Heart left ventricle (tissue), 16 donors: Measurements from ENCODE around the gene WDTC1. TPM values are rescaled to one million over a fixed set of nuclear protein-coding genes. Genes with fewer than 3 reads are reported as not detected.

Source experiments
- ATAC-seq, 4 donors: fragments of 200-7000 bp; cut with Tn5 transposase; one replicate each; pipeline ENCODE4 v1.9.1; 2020 to 2022; ENCODE audit warnings: moderate library complexity in 4 of 4, mild to moderate bottlenecking in 3 of 4, moderate number of reproducible peaks in 1 of 4
- DNase-seq, 5 donors: peaks; one replicate each; pipeline ENCODE4 v3.0.0-alpha.2; 2020
- H3K27ac ChIP-seq, 12 donors: fragments of 200-600 bp; sonication (generic) in 4 of 12; one replicate each; pipeline versions ENCODE4 v1.5.0 to v1.8.0; 2016 to 2022; ENCODE audit warnings: mild to moderate bottlenecking in 2 of 12
- H3K27me3 ChIP-seq, 9 donors: fragments of 200-600 bp; sonication (generic) in 2 of 9; one replicate each; pipeline versions ENCODE4 v1.5.1 to v1.8.0; 2016 to 2022; ENCODE audit warnings: mild to moderate bottlenecking in 3 of 9
- H3K36me3 ChIP-seq, 9 donors: fragments of 200-600 bp; sonication (generic) in 2 of 9; one replicate each; pipeline versions ENCODE4 v1.5.0 to v1.8.0; 2018 to 2022; ENCODE audit warnings: mild to moderate bottlenecking in 2 of 9
- H3K4me1 ChIP-seq, 12 donors: fragments of 200-600 bp; sonication (generic) in 4 of 12; one replicate each; pipeline versions ENCODE4 v1.5.0 to v1.8.0; 2016 to 2022; ENCODE audit warnings: mild to moderate bottlenecking in 3 of 12
- H3K4me3 ChIP-seq, 12 donors: fragments of 200-600 bp; sonication (generic) in 4 of 12; one replicate each; pipeline versions ENCODE4 v1.5.0 to v1.8.0; 2017 to 2022; ENCODE audit warnings: mild to moderate bottlenecking in 9 of 12, moderate library complexity in 4 of 12
- H3K9me3 ChIP-seq, 12 donors: fragments of 200-600 bp; sonication (generic) in 4 of 12; one replicate each; pipeline versions ENCODE4 v1.5.0 to v1.8.0; 2016 to 2022; ENCODE audit warnings: mild to moderate bottlenecking in 1 of 12
- POLR2A ChIP-seq, 2 donors: fragments of 450-650 bp; IDR thresholded peaks; one replicate each; pipeline ENCODE4 v1.6.1; 2017; ENCODE audit warnings: antibody characterized with exemption in 2 of 2, mild to moderate bottlenecking in 2 of 2, moderate library complexity in 2 of 2
- WGBS, 4 donors: extraction: QIAGEN DNeasy Blood & Tissue Kit in 2 of 4; methylation state at CpG; one replicate each; pipeline versions ENCODE4 v1.1.5 to v1.1.7; 2013 to 2018; 5-methylcytosine and 5-hydroxymethylcytosine counted together
- intact Hi-C, 10 donors: fragments of 100-400 bp; cut with DNase I; formaldehyde crosslinking; loops; one replicate each; pipeline versions ENCODE4 v1.11.1 to v1.14.2; 2022
- polyA plus RNA-seq, 2 donors: library from polyadenylated mRNA; stranded (reverse); fragments of 200-250 nt; gene quantifications; one replicate each; pipeline ENCODE4 v1.2.3, GENCODE V29; 2013
- total RNA-seq, 9 donors: library from RNA; depleted of rRNA in 2 of 9; stranded (reverse); fragments of >200 nt in 2 of 9; fragmentation: NEBNext Ultra II Directional in 3 of 9; extraction: Animal tissue kit (Norgen Biotek cat#: 25700) in 3 of 9; gene quantifications; one replicate each; pipeline versions ENCODE4 v1.1.0 to v1.2.4, GENCODE V29; 2016 to 2023
- TF ChIP-seq, protein P1 (sequence below), 12 donors: fragments of 200-600 bp; sonication (generic) in 4 of 12; IDR thresholded peaks; one replicate each; pipeline versions ENCODE4 v1.5.0 to v1.8.0; 2018 to 2022; ENCODE audit warnings: antibody characterized with exemption in 12 of 12, mild to moderate bottlenecking in 5 of 12
- donor health status: ischemic (EF 13 %, LVEDD 7.1; RV severe dilation, severe dysfunction).
- donor health status: healthy with polysubstance abuse.
- donor health status: DM: no; HTN: yes; CAD: no.
- donor health status: DM: no; HTN: no; CAD: no.
- donor health status: ischemic (EF 25% LVEDD 6.9; RV normal size, moderate dysfunction).
- donor health status: ischemic (EF 25% LVEDD 5.7; RV mildly dilated, moderate dysfunction).
- donor health status: healthy.
- donor health status: DM: yes; HTN: yes; CAD: no.
- donor health status: ischemic (EF 35%, LVEDD 5.7; RV mildly dilated, moderate dysfunction).
- donor health status: nonischemic (EF 11% LVEDD 7.7; RV severe dilation, severe dysfunction).
- donor health status: DM: yes; HTN: yes; CAD: no.
- donor health status: PGD.
- donor health status: ischemic (EF 29% LVEDD 5.4; RV normal size, mild dysfunction).
- donor health status: nonischemic (EF 23%, LVEDD 6.1; RV moderate dilation, normal function).

WDTC1 gene
- total and polyA plus RNA-seq, 11 donors: 30.8 to 94.5 (median 59.6) TPM

DNA sequence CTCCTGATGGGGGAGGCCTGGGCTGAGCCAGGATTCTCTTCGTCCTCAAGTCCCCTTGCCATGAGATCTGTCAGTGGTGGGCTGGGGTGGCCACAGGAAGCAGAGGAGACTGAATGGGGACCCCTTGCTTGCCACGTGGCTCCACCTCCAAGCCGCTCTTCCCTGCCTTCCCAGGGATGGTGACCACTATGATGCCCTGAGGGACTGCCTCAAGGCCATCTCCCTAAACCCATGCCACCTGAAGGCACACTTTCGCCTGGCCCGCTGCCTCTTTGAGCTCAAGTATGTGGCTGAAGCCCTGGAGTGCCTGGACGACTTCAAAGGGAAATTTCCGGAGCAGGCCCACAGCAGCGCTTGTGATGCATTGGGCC is 66.6 kb downstream of the WDTC1 start:
- H3K27me3 ChIP-seq: no peaks in the 10 kb centered on the region
- peaks cover 0 to 80% (median 66%) of the 10 kb centered on the region in 9 donors for H3K36me3 ChIP-seq
- intact Hi-C loops: loop anchor here (1.0 to 10.0 kb wide), 11 partner anchors 54 to 366 kb away; partner anchors contain the start of gene GPR3 (in 2 of the 10)
- DNase-seq (no peak), ATAC-seq (no peak)
- no peak overlapping the region for H3K4me3 ChIP-seq
- no peaks in the 10 kb centered on the region for H3K9me3 ChIP-seq
- peak overlapping the region in 7 of 12 donors; percentile 11 to 94 (median 81) for H3K27ac ChIP-seq
- no peak for TF ChIP-seq POLR2A (IDR thresholded peaks at IDR 0.05)
- TF ChIP-seq, protein P1, sequence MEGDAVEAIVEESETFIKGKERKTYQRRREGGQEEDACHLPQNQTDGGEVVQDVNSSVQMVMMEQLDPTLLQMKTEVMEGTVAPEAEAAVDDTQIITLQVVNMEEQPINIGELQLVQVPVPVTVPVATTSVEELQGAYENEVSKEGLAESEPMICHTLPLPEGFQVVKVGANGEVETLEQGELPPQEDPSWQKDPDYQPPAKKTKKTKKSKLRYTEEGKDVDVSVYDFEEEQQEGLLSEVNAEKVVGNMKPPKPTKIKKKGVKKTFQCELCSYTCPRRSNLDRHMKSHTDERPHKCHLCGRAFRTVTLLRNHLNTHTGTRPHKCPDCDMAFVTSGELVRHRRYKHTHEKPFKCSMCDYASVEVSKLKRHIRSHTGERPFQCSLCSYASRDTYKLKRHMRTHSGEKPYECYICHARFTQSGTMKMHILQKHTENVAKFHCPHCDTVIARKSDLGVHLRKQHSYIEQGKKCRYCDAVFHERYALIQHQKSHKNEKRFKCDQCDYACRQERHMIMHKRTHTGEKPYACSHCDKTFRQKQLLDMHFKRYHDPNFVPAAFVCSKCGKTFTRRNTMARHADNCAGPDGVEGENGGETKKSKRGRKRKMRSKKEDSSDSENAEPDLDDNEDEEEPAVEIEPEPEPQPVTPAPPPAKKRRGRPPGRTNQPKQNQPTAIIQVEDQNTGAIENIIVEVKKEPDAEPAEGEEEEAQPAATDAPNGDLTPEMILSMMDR (IDR thresholded peaks at IDR 0.05): peak in 3 of 12 donors; percentile 3 to 13 (median 10)
- WGBS, 4 donors: 73 to 78% (median 76%) methylated on average over 5 to 8 of the region's 8 CpGs
- peaks cover 3 to 44% (median 31%) of the 10 kb centered on the region in 12 donors for H3K4me1 ChIP-seq

DNA sequence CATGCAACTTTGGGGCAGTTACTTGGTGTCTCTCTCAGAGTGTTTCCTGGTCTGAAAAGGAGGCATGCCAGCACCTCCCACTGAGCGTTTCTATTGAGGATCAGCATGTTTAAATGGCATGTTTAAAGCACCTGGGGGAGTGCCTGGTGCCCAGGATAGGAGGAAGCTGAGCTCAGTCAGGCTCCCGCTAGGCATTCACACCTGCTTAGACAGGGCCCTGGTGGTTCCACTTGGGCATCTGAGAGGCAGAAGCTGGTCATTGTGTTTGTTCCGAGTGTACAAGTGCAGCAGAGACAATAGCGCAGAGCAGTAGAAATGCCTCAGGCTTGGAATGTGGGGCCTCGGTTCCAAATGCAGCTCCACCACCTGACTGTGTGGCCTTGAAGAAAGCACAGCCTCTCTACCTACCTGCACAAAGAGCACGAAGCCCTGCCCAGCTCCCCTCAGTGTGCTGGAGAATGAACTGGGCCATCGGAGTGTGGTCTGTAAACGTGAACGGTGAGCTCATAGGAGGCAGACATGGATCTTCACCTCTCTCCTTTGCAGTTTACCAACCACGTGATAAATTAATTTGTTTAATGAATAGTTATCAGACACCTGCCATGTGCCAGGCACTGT is 67.3 kb downstream of the WDTC1 start:
- intact Hi-C loops: loop anchor here (1.0 to 10.0 kb wide), 12 partner anchors 53 to 366 kb away; partner anchors contain the start of gene GPR3 (in 2 of the 10)
- Histone ChIP-seq H3K4me1 (peaks cover 3 to 44% (median 31%) of the 10 kb centered on the region in 12 donors), H3K4me3 (no peak overlapping the region), H3K36me3 (peaks cover 0 to 76% (median 66%) of the 10 kb centered on the region in 9 donors), H3K27ac (peak overlapping the region in 3 of 12 donors; percentile 81 to 94 (median 85)), H3K27me3 (no peaks in the 10 kb centered on the region), H3K9me3 (no peaks in the 10 kb centered on the region)
- ATAC-seq (no peak), DNase-seq (no peak)
- WGBS, 4 donors: 85 to 88% (median 87%) methylated on average over 9 to 10 of the region's 10 CpGs
- no peak for TF ChIP-seq POLR2A (IDR thresholded peaks at IDR 0.05)
- TF ChIP-seq, protein P1 (IDR thresholded peaks at IDR 0.05): no peak

DNA sequence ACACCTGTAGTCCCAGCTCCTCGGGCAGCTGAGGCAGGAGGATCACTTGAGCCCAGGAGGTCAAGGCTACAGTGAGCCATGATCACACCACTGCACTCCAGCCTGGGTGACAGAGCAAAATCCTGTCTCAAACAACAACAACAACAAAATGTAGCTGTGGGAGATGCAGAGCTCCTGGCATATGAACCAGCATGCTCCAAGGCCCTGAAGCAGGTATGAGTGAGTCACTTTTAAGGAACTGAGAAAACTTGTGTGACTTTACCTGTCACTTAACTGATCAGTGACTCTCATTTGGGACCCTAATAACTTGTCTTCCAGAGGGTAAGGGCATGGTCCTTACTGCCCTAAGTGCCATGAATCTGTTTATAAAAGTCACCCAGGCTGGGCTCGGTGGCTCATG is 68.2 kb downstream of the WDTC1 start:
- intact Hi-C loops: loop anchor here in 8 of 10 donors (1.0 to 10.0 kb wide), 7 partner anchors 52 to 365 kb away; no protein-coding TSS in a partner anchor
- no peak for TF ChIP-seq POLR2A (IDR thresholded peaks at IDR 0.05)
- TF ChIP-seq, protein P1 (IDR thresholded peaks at IDR 0.05): no peak
- Histone ChIP-seq H3K36me3 (peaks cover 0 to 72% (median 62%) of the 10 kb centered on the region in 9 donors), H3K9me3 (no peaks in the 10 kb centered on the region), H3K4me1 (peaks cover 3 to 40% (median 28%) of the 10 kb centered on the region in 12 donors), H3K4me3 (no peak overlapping the region), H3K27me3 (no peaks in the 10 kb centered on the region), H3K27ac (no peak overlapping the region)
- 83 to 100% (median 97%) methylated on average over 2 of the region's 2 CpGs for WGBS, 4 donors
- ATAC-seq (no peak), DNase-seq (no peak)

DNA sequence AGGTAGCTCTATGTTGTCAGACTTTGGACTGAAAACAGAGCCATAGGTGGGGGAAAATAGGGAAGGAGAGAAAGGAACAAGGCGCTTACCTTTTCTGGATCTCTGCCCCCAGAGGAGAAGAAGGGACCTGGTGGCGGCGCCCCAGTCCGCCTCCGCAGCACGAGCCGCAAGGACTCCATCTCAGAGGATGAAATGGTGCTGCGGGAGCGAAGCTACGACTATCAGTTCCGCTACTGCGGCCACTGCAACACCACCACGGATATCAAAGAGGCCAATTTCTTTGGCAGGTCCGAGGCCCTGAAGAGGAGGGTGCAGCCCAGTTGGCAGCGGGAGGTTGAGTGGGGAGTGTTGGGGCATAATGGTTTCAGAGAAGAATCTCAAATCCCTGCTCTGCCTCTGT is 69.1 kb downstream of the WDTC1 start:
- WGBS, 4 donors: 88 to 93% (median 92%) methylated on average over 15 of the region's 15 CpGs
- TF ChIP-seq, protein P1 (IDR thresholded peaks at IDR 0.05): no peak
- no peak for TF ChIP-seq POLR2A (IDR thresholded peaks at IDR 0.05)
- Histone ChIP-seq H3K36me3 (peaks cover 0 to 72% (median 53%) of the 10 kb centered on the region in 9 donors), H3K27me3 (no peaks in the 10 kb centered on the region), H3K9me3 (no peaks in the 10 kb centered on the region), H3K4me1 (peaks cover 3 to 32% (median 26%) of the 10 kb centered on the region in 12 donors), H3K27ac (no peak overlapping the region), H3K4me3 (no peak overlapping the region)
- no peak for DNase-seq
- intact Hi-C loops: loop anchor here in 8 of 10 donors (2.0 to 10.0 kb wide), 6 partner anchors 51 to 364 kb away; no protein-coding TSS in a partner anchor
- ATAC-seq: no peak
